Psoas muscle (tissue), 8 donors: ENCODE measurements around the gene EDEM3. TPM values are rescaled to one million over a fixed set of nuclear protein-coding genes. Genes with fewer than 3 reads are reported as not detected.

Experiments
- ATAC-seq, 4 donors: fragments of 200-7000 bp; cut with Tn5 transposase; one replicate each; pipeline ENCODE4 v1.9.1; 2020; ENCODE audit warnings: moderate library complexity in 3 of 4, mild to moderate bottlenecking in 2 of 4
- DNase-seq, 2 donors: peaks; one replicate each; pipeline ENCODE4 v3.0.0-alpha.2; 2020
- H3K27ac ChIP-seq: fragments of 200-600 bp; one replicate; pipeline ENCODE4 v1.8.0; 2022
- H3K27me3 ChIP-seq, 3 donors: fragments of 200-600 bp in 1 of 3; one replicate each; pipeline versions ENCODE4 v1.6.1 to v1.8.0; 2013 to 2022; ENCODE audit warnings: low read length in 2 of 3, mild to moderate bottlenecking in 2 of 3, moderate library complexity in 1 of 3; ENCODE audit not compliant: insufficient read depth in 3 of 3
- H3K36me3 ChIP-seq, 2 donors: fragments of 200-600 bp in 1 of 2; one replicate each; pipeline versions ENCODE4 v1.6.1 to v1.8.0; 2013 to 2022; ENCODE audit warnings: low read depth in 1 of 2, mild to moderate bottlenecking in 1 of 2, moderate library complexity in 1 of 2; ENCODE audit not compliant: insufficient read depth in 1 of 2
- H3K4me1 ChIP-seq: fragments of 200-600 bp; one replicate; pipeline ENCODE4 v1.8.0; 2022
- H3K4me3 ChIP-seq: fragments of 200-600 bp; one replicate; pipeline ENCODE4 v1.8.0; 2022; ENCODE audit warnings: mild to moderate bottlenecking
- H3K9me3 ChIP-seq: fragments of 200-600 bp; one replicate; pipeline ENCODE4 v1.8.0; 2022
- WGBS, 3 donors: extraction: QIAGEN DNeasy Blood & Tissue Kit; methylation state at CpG; one replicate each; pipeline versions ENCODE4 v1.1.6 to v1.1.7; 2013; 5-methylcytosine and 5-hydroxymethylcytosine counted together
- intact Hi-C, 2 donors: fragments of 100-400 bp; cut with DNase I; formaldehyde crosslinking; loops; one replicate each; pipeline versions ENCODE4 v1.11.0 to v1.14.2; 2022
- polyA plus RNA-seq, 3 donors: library from polyadenylated mRNA; stranded (reverse); fragments of 200-250 nt; gene quantifications; one replicate each; pipeline ENCODE4 v1.2.3, GENCODE V29; 2013
- total RNA-seq, 4 donors: library from RNA; stranded (reverse); fragmentation: NEBNext Ultra II Directional in 2 of 4; extraction: Animal tissue kit (Norgen Biotek cat#: 25700) in 2 of 4; gene quantifications; one replicate each; pipeline versions ENCODE4 v1.2.1 to v1.2.4, GENCODE V29; 2021 to 2023
- TF ChIP-seq, protein P1 (sequence below): fragments of 200-600 bp; IDR thresholded peaks from one replicate; pipeline ENCODE4 v1.8.0; 2022; ENCODE audit warnings: antibody characterized with exemption
- donor health status: healthy with polysubstance abuse.
- donor health status: DM: no; HTN: no; CAD: no; lungs with moderate emphysema.
- donor health status: Bipolar disorder and iron deficiency.
- donor health status: healthy.
- donor health status: DM: yes; HTN: yes; CAD: no.
- donor health status: DM: no; HTN: no; CAD: no.
- donor health status: DM: no; HTN: no; CAD: no.
- donor health status: DM: yes; HTN: yes; CAD: no.

EDEM3 gene
- total and polyA plus RNA-seq, 7 donors: 13.0 to 36.4 (median 24.6) TPM

DNA sequence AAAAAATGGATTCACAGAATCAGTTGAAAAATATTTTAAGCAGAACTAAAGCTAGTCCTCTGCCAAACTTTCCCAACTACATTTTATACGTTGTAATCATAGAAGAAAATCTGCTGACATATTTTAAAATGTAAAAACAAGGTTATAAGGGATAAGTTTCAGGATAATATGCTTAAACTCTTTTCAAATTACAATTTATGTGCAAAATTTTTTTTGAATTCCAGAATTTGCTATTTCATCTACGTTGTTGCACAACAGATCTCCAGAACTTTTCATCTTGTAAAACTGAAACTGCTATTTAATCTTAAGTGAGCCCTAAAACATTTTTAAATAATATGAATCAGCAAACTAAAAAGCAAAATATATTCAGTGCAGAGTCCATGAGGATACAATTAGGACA lies 5.9 kb downstream of the EDEM3 start:
- Histone ChIP-seq H3K9me3 (no peaks in the 10 kb centered on the region), H3K27me3 (no peaks in the 10 kb centered on the region), H3K4me3 (no peak overlapping the region), H3K4me1 (peaks cover 45% of the 10 kb centered on the region), H3K27ac (no peak overlapping the region), H3K36me3 (peaks cover 0 to 19% of the 10 kb centered on the region in 2 donors)
- TF ChIP-seq, protein P1, sequence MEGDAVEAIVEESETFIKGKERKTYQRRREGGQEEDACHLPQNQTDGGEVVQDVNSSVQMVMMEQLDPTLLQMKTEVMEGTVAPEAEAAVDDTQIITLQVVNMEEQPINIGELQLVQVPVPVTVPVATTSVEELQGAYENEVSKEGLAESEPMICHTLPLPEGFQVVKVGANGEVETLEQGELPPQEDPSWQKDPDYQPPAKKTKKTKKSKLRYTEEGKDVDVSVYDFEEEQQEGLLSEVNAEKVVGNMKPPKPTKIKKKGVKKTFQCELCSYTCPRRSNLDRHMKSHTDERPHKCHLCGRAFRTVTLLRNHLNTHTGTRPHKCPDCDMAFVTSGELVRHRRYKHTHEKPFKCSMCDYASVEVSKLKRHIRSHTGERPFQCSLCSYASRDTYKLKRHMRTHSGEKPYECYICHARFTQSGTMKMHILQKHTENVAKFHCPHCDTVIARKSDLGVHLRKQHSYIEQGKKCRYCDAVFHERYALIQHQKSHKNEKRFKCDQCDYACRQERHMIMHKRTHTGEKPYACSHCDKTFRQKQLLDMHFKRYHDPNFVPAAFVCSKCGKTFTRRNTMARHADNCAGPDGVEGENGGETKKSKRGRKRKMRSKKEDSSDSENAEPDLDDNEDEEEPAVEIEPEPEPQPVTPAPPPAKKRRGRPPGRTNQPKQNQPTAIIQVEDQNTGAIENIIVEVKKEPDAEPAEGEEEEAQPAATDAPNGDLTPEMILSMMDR: no peak
- WGBS, 3 donors: 58 to 74% (median 60%) methylated on average over 2 of the region's 2 CpGs
- intact Hi-C loops: no loop called here
- DNase-seq: no peak
- no peak for ATAC-seq

DNA sequence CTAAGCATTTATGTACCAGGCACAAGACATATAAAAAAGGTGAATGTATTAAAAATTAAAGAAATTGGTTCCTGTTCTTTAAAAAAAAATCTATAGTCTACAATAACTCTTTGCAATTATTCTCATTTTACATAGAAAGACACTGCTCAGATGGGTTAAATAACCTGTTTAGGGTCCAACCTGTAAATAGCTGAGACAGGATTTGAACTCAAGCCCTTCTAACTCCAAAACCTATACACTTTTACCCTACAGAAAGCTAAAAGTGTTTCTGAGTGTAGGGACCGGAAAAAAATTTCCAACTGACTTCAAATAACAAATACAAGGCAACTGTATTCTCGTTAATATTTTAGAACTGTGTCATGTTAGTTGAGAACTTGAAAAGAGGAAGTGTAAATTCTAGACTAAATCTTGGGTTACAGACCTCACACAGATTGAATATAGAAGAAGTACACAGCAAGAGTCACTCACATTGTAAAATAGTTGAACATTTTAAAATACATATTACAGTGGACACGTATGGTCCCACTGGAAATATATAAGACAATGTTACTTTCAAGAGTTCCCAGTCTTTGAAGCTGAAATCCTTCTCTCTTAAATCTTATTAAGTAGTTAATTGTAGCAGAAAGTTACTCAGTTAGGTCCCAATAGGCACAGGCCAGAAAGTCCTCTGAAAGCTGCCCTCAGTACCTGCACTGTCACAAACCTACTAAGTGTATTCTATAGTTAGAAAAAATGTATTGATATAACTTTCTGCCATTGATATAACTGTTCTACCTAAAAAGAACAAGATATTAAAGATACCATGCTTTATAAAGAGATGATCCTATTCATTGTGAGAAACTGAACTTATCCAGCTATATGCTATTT lies 7.3 kb downstream of the EDEM3 start:
- intact Hi-C loops: no loop called here
- no peak overlapping the region for H3K27ac ChIP-seq
- 72 to 79% (median 74%) methylated on average over 3 of the region's 3 CpGs for WGBS, 3 donors
- no peak overlapping the region for H3K4me3 ChIP-seq
- no peaks in the 10 kb centered on the region for H3K27me3 ChIP-seq
- peaks cover 40% of the 10 kb centered on the region for H3K4me1 ChIP-seq
- DNase-seq: no peak
- H3K36me3 ChIP-seq: peaks cover 0 to 19% of the 10 kb centered on the region in 2 donors
- TF ChIP-seq, protein P1: no peak
- no peaks in the 10 kb centered on the region for H3K9me3 ChIP-seq
- ATAC-seq: no peak

DNA sequence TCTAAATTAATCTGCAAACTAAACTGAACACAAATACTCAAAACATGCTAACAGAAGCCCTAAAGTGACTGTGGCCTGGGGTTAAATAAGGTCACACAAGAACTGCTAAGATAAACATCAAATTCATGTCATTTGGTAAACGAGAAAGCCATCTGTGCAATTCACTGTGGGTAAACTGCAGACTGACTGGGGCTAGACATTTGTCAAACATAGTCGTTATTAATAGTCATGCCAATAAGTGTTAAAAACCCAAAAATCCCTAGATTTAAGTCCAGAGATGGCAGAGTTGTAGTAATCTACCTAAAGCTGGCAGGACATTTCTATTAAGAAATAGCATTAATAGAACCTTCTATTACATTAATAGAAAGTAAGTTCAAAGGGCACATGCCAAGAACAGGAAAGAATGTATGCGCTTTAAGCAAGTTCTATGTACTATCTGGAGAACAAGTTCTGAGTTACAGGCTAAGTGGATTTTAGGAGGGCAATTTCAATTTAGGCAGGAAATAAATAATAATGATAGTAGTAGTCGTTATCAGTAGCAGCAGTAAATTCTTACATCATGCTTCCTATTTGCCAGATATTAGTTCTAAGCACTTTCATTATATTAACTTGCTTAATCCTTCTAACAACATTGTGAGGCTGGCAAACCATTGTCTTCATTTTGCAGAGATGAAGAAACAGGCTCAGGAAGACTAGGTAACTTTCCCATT lies 8.6 kb downstream of the EDEM3 start:
- WGBS, 3 donors: 34 to 41% (median 38%) methylated on average over 4 of the region's 4 CpGs
- Histone ChIP-seq H3K4me3 (no peak overlapping the region), H3K9me3 (no peaks in the 10 kb centered on the region), H3K27me3 (no peaks in the 10 kb centered on the region), H3K27ac (no peak overlapping the region), H3K36me3 (peaks cover 0 to 19% of the 10 kb centered on the region in 2 donors), H3K4me1 (peaks cover 31% of the 10 kb centered on the region)
- TF ChIP-seq, protein P1: no peak
- intact Hi-C loops: no loop called here
- no peak for ATAC-seq
- DNase-seq: no peak

GRCh38 chr1:184745110-184745509 lies 9.5 kb downstream of the EDEM3 start:
- Histone ChIP-seq H3K36me3 (peaks cover 0 to 19% of the 10 kb centered on the region in 2 donors), H3K27ac (no peak overlapping the region), H3K4me1 (peaks cover 31% of the 10 kb centered on the region), H3K4me3 (no peak overlapping the region), H3K9me3 (no peaks in the 10 kb centered on the region), H3K27me3 (no peaks in the 10 kb centered on the region)
- ATAC-seq: no peak
- 86 to 92% (median 92%) methylated on average over 2 of the region's 2 CpGs for WGBS, 3 donors
- intact Hi-C loops: no loop called here
- DNase-seq: no peak
- TF ChIP-seq, protein P1: no peak
